Renal cortical epithelial cell (primary cell): ENCODE results near the gene TBC1D22A. TPM values are rescaled to one million over a fixed set of nuclear protein-coding genes. Genes with fewer than 3 reads are reported as not detected.

Source experiments
- DNase-seq: peaks from one replicate; pipeline ENCODE4 v3.0.0-alpha.2; 2011; ENCODE audit warnings: low read depth
- total RNA-seq: library from RNA; depleted of rRNA; stranded (reverse); fragments of >200 nt; gene quantifications from 2 replicates; pipeline ENCODE4 v1.2.3, GENCODE V29; 2014

Gene TBC1D22A
- total RNA-seq, 1 donor from 2014 or later: 20.0 TPM

DNA sequence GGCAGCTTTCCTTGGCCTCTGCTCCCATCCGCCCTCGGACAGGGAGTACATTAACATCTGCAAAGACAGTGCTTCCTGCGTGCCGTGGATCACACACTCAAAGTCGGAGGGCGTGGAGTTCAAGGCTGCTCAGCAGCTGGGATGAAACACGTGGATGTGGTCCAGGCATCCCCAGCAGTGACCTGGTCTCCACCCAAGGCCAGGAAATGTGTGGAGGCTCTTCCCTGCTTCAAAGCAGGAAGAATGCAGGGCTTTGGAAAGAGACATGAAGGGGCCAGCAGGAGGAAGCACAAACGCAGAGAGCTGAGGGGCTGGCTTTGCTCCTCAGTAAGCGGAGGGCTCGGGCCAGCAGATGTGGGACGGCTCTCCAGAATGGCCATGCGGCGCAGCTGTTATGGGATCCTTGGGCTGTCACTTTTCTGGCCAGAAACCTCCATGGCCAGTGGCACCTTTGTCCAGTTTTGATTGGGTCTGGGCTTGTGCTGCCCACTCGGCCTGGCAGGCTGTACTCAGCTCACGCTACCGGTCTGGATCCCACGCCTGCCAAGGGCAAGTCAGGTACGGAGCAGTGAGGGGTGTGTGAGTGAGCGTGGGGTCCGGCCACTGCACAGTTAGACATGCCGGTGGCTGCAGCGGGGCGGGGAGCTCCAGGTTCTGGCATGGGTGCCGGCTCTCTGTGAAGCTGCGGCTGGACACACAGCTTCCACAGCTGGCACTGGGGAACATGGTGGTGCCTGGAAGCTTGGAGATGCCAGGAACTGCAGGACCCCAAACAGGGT, 438.0 kb downstream of the TBC1D22A start:
- no peak for DNase-seq

GRCh38 chr22:47201186-47201995, 438.9 kb downstream of the TBC1D22A start:
- DNase-seq: no peak

- no peak for DNase-seq
These were observed 439.8 kb downstream of the TBC1D22A start for GRCh38 chr22:47201996-47202818.

- DNase-seq: no peak
These were observed 440.5 kb downstream of the TBC1D22A start for GRCh38 chr22:47202819-47203553.

DNA sequence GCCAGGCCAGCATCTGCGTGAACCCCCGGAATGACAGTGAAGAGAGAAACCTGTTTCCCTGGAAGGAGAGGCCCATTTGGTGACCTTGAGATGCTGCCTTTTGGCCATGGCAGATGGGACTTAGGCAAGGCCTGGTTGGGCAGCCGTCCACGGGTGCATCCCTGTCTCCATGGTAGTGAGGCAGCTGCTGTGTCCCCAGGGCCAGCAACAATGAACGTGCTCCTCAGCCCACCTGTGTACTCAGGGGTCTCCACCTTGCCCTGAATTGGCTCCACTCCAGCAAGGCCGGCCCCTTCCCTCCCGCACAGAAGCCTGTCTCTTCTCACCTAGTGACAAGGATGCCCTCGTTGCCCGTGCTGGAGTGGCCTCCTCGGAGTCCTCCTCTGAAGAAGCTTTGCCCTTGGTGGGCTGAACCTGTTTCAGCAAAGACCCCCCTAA, 441.1 kb downstream of the TBC1D22A start:
- no peak for DNase-seq

GRCh38 chr22:47204002-47204979, 441.8 kb downstream of the TBC1D22A start:
- DNase-seq: no peak

- no peak for DNase-seq
These were observed 442.6 kb downstream of the TBC1D22A start for GRCh38 chr22:47205081-47205491.

DNA sequence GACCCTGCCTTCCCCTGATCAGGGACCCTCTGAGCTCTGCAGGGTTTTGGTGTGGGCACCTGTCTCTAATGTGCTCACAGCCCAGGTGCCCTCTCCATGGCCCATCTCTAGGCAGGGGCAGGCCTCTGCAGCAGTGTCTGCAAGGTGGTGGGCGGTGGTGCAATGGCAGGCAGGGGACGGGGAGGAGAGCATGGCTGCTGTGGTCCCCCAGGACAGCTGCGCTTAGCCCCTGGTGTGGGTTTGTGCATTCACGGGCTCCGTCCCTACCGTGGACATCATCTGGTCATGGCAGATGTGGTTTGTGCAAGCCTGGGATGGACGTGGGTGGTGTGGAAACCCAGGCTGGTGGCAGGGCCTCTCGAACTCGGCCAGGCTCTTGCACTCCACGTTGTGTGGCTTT, 443.1 kb downstream of the TBC1D22A start:
- no peak for DNase-seq

GRCh38 chr22:47206164-47206563, 443.7 kb downstream of the TBC1D22A start:
- no peak for DNase-seq

DNA sequence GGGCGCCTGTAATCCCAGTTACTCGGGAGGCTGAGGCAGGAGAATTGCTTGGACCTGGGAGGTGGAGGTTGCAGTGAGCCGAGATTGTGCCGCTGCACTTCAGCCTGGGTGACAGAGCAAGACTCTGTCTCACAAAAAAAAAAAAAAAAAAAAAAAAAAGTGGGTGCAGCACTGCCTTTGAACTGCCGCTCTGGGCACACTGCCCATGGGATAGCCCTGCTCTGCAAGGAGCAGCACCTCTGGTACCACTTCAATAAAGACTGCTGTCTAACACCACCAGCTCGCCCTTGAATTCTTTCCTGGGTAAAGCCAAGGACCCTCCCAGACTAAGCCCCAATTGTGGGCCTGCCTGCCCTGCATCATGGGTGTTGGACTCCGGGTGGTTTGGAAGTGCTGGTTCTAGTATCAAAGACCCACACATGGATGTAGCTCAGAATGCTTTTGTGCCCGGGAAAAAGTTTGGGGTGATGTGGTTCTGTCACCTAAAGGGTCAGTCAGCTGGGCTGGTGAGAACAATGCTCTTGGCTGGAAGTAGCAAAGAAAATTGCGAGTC, 444.3 kb downstream of the TBC1D22A start:
- DNase-seq: no peak

DNA sequence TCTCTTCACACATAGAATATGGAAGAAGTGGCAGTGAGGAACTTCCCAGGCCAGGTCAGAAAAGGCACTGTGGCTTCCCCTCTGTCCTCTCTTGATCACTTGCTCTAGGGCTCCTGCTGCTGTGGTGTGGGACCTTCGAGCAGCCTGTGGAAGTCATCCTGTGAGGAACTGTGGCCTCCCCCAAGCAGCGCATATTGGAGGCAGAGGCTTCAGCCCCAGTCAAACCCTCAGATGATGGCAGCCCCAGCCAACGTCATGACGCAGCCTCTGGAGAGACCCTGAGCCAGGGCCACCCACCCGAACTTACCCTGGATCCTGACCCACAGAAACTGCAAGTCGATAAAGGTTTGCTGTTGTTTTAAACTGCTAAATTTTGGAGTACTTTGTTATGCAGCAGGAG, 444.9 kb downstream of the TBC1D22A start:
- no peak for DNase-seq

DNA sequence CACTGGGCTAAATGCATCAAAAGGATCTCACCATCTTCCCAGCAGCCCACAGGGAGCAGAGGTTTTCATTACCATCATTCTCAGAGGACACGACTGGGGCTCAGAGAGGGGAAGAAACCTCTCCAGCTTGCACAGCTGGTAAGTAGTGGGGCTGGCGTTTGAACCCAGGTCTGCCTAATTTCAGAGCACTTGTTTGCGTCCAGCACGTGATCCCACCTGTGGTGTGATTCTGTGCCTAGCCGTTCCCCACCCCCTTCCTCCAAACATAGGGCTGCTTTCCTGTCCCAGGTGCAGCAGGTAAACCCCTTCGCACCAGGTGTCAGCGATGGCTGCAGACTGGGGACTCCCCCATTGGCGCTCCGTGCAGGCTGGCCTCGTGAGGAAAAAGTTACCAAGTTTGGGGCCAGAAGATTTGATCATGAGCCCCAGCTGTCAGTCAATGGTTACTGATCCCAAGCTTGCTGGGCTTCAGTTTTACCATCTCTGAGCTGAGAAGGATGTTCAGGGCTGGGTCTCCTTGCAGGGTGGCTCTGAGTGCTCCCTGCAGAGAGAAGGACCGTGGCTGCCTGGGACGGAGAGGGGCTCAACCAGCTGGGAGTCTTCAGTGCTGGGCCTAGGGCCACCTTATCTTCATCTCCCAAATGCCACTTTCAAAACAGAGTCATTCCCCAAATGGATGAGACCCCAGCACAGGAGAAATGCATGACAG, 445.6 kb downstream of the TBC1D22A start:
- DNase-seq: no peak

DNA sequence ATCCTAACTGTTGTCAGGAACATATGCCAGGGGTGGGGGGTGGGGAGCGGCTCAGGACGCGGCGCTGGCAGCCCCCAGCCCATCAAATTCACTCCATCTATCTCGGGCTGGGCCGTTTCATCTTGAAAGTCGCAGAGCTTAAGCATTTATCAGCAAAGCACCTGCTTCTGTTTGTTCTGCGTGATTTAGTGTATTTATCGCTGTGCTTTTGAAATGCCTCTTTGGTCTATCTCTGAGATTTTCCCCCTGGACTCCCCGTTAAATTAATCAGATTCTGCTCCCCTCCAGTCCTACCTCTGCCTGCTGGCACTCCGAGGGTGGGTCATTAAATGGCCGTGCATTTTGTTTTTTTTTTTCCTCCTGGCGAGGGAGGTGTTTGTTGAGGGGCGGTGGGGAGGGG, 446.2 kb downstream of the TBC1D22A start:
- DNase-seq: no peak

DNA sequence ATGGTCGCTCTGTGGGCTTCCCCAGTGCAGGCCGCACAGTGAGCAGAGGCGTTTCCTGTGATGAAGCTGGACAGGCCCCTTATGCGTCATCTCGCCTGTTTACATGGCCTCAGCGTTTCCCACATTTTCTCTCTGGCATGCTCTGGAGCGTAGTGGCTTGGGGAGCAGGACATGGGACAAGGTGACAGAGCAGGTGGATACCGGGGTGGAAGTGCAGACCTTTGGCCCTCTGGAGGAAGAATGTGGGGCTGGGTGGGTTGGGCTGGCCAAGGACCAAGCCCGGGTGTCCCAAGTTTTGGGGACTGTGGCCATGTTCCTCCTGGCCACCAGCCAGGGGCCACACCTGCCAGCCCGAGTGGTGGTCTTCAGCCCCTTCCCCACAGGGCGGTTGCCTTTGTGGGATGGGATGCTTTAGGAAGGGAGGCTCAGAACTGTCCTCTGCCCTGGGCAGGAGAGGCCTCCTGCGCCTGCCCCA, 446.6 kb downstream of the TBC1D22A start:
- no peak for DNase-seq

DNA sequence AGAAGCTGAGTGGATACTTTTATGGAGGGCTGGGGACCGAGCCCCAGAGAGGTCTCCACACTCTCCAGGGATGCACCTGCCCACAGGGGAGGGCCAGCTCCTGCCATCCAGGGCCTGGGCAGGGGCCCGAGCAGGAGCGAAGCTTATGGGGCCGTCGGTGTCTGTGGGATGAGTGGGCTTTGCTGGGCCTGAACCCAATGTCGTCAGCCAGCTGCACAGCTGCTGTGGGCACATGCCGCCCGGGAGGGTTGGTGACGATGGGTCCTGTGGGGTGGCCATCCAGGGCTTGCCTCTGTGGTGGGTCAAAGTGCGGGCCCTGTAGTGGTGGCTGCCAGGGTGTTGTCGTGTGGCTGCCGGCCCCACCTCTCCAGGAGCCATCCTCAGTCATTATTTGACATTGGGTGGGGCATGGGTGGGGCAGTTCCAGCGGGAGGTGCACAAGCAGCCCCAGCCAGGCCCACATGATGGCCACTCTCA, 447.1 kb downstream of the TBC1D22A start:
- no peak for DNase-seq

GRCh38 chr22:47210112-47210657, 447.7 kb downstream of the TBC1D22A start:
- no peak for DNase-seq

- no peak for DNase-seq
These were observed 448.2 kb downstream of the TBC1D22A start for GRCh38 chr22:47210686-47211085.

GRCh38 chr22:47213571-47214230, 451.3 kb downstream of the TBC1D22A start:
- no peak for DNase-seq
